K562 treated with DMSO at 1 percent for 12 hours (cell line): ENCODE measurements around the gene KIF1B. TPM values are rescaled to one million over a fixed set of nuclear protein-coding genes. Genes with fewer than 3 reads are reported as not detected.

Experiments used
- total RNA-seq: library from RNA; unstranded; fragments of 300-600 nt; gene quantifications from 2 replicates; pipeline ENCODE4 v1.2.3, GENCODE V29; 2022; ENCODE audit not compliant: insufficient read depth

Gene KIF1B
- total RNA-seq = 5.1 and 21.6 TPM in 2 replicates

DNA sequence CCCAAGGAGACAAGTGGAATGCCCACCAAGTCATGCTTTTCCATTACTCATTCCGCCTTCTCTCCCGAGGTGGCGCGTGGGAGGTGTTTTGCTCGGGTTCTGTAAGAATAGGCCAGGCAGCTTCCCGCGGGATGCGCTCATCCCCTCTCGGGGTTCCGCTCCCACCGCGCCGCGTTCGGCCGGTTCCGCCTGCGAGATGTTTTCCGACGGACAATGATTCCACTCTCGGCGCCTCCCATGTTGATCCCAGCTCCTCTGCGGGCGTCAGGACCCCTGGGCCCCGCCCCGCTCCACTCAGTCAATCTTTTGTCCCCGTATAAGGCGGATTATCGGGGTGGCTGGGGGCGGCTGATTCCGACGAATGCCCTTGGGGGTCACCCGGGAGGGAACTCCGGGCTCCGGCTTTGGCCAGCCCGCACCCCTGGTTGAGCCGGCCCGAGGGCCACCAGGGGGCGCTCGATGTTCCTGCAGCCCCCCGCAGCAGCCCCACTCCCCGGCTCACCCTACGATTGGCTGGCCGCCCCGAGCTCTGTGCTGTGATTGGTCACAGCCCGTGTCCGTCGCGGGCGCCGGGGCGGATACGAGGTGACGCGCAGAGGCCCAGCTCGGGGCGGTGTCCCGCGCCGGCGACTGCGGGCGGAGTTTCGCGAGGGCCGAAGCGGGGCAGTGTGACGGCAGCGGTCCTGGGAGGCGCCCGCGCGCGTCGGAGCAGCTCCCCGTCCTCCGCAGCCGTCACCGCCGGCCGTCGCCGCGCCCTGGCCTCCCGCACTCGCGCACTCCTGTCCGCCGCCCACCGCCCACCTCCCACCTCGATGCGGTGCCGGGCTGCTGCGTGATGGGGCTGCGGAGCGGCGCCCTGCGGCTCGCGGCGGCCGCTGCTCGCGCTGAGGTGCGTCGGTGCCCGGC is at the start of gene KIF1B:
KIF1B (plus strand) TSS at position 666 of the 906 bp plus-strand sequence. CDS start 21,759 bp downstream, outside the sequence.

GRCh38 chr1:10398734-10399443 is 188.5 kb downstream of the KIF1B start, which contains the start of gene PGD:
PGD (plus strand) TSS chr1:10399064; CDS start chr1:10399118, 54 bp downstream.

GRCh38 chr1:10430216-10431069 is 220.1 kb downstream of the KIF1B start, which contains the start of gene CENPS:
CENPS (plus strand) TSS chr1:10430433; CDS start chr1:10430518, 85 bp downstream.

Other genes with a start within 250 kb of the KIF1B start
- gene RBP7, start 213.3 kb upstream of the KIF1B start, total RNA-seq = not detected in 2 replicates
- 22.5 and 66.3 TPM in 2 replicates for gene UBE4B, start 177.6 kb upstream of the KIF1B start, total RNA-seq
- gene PGD, start 188.5 kb downstream of the KIF1B start, total RNA-seq = 290 and 444 TPM in 2 replicates
- 32.9 and 45.3 TPM in 2 replicates for gene CENPS, start 219.9 kb downstream of the KIF1B start, total RNA-seq
- gene CORT, start 239.5 kb downstream of the KIF1B start, total RNA-seq = not detected in 2 replicates